HL-60 (cell line): Measurements from ENCODE around the gene MYPN.

Experiments used
- DNase-seq, 2 experiments: peaks; one replicate each; pipeline ENCODE4 v3.0.0-alpha.2; 2010 to 2020; ENCODE audit warnings: low read depth in 1 of 2, low spot score in 1 of 2
- H3K27ac ChIP-seq: fragments of 250-450 bp; sonication (Bioruptor Pico); replicated peaks from 2 replicates; pipeline ENCODE4 v1.5.1; 2020; ENCODE audit warnings: mild to moderate bottlenecking, moderate library complexity
- H3K27me3 ChIP-seq: fragments of 250-450 bp; sonication (Bioruptor Pico); 2 replicates; pipeline ENCODE4 v1.5.1; 2021; ENCODE audit warnings: mild to moderate bottlenecking, moderate library complexity; ENCODE audit not compliant: insufficient read depth, poor library complexity, severe bottlenecking
- H3K4me3 ChIP-seq: replicated peaks from 2 replicates; pipeline ENCODE4 v1.5.1; 2011; ENCODE audit warnings: mild to moderate bottlenecking, control low read depth, low read length; ENCODE audit not compliant: insufficient read depth
- GABPA ChIP-seq: IDR thresholded peaks from 2 replicates; pipeline ENCODE4 v1.6.1; 2012; ENCODE audit warnings: low read depth
- POLR2AphosphoS5 ChIP-seq: IDR thresholded peaks from 2 replicates; pipeline ENCODE4 v1.6.1; 2012; ENCODE audit warnings: low read depth
- SPI1 ChIP-seq: IDR thresholded peaks from 2 replicates; pipeline ENCODE4 v1.6.1; 2012; ENCODE audit warnings: low read depth, mild to moderate bottlenecking, borderline replicate concordance
- TF ChIP-seq, protein P1 (sequence below): IDR thresholded peaks from 2 replicates; pipeline ENCODE4 v1.6.1; 2012; ENCODE audit warnings: low read depth; ENCODE audit not compliant: insufficient replicate concordance
- TF ChIP-seq, protein P2 (sequence below): IDR thresholded peaks from one replicate; pipeline ENCODE4 v1.5.1; 2011; ENCODE audit warnings: low read length, control low read depth, inconsistent platforms; ENCODE audit not compliant: insufficient read depth

The MYPN gene

GRCh38 chr10:68235581-68235980 is 126.3 kb downstream of the MYPN start:
- H3K27ac ChIP-seq: no peak overlapping the region
- DNase-seq: no peak
- no peaks in the 10 kb centered on the region for H3K27me3 ChIP-seq
- H3K4me3 ChIP-seq: no peak overlapping the region
- no peak for TF ChIP-seq POLR2AphosphoS5
- TF ChIP-seq, protein P1, sequence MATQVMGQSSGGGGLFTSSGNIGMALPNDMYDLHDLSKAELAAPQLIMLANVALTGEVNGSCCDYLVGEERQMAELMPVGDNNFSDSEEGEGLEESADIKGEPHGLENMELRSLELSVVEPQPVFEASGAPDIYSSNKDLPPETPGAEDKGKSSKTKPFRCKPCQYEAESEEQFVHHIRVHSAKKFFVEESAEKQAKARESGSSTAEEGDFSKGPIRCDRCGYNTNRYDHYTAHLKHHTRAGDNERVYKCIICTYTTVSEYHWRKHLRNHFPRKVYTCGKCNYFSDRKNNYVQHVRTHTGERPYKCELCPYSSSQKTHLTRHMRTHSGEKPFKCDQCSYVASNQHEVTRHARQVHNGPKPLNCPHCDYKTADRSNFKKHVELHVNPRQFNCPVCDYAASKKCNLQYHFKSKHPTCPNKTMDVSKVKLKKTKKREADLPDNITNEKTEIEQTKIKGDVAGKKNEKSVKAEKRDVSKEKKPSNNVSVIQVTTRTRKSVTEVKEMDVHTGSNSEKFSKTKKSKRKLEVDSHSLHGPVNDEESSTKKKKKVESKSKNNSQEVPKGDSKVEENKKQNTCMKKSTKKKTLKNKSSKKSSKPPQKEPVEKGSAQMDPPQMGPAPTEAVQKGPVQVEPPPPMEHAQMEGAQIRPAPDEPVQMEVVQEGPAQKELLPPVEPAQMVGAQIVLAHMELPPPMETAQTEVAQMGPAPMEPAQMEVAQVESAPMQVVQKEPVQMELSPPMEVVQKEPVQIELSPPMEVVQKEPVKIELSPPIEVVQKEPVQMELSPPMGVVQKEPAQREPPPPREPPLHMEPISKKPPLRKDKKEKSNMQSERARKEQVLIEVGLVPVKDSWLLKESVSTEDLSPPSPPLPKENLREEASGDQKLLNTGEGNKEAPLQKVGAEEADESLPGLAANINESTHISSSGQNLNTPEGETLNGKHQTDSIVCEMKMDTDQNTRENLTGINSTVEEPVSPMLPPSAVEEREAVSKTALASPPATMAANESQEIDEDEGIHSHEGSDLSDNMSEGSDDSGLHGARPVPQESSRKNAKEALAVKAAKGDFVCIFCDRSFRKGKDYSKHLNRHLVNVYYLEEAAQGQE: no peak
- TF ChIP-seq SPI1: no peak
- TF ChIP-seq, protein P2, sequence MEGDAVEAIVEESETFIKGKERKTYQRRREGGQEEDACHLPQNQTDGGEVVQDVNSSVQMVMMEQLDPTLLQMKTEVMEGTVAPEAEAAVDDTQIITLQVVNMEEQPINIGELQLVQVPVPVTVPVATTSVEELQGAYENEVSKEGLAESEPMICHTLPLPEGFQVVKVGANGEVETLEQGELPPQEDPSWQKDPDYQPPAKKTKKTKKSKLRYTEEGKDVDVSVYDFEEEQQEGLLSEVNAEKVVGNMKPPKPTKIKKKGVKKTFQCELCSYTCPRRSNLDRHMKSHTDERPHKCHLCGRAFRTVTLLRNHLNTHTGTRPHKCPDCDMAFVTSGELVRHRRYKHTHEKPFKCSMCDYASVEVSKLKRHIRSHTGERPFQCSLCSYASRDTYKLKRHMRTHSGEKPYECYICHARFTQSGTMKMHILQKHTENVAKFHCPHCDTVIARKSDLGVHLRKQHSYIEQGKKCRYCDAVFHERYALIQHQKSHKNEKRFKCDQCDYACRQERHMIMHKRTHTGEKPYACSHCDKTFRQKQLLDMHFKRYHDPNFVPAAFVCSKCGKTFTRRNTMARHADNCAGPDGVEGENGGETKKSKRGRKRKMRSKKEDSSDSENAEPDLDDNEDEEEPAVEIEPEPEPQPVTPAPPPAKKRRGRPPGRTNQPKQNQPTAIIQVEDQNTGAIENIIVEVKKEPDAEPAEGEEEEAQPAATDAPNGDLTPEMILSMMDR: no peak
- TF ChIP-seq GABPA: no peak

- TF ChIP-seq, protein P1: no peak
- TF ChIP-seq GABPA (no peak), POLR2AphosphoS5 (no peak), SPI1 (no peak)
- TF ChIP-seq, protein P2: no peak
- no peaks in the 10 kb centered on the region for H3K27me3 ChIP-seq
- H3K27ac ChIP-seq: no peak overlapping the region
- no peak for DNase-seq
- H3K4me3 ChIP-seq: no peak overlapping the region
These were observed 127.9 kb downstream of the MYPN start for GRCh38 chr10:68237173-68237572.

- no peak overlapping the region for H3K4me3 ChIP-seq
- H3K27ac ChIP-seq: no peak overlapping the region
- TF ChIP-seq SPI1 (no peak), POLR2AphosphoS5 (no peak), GABPA (no peak)
- TF ChIP-seq, protein P2: no peak
- TF ChIP-seq, protein P1: no peak
- H3K27me3 ChIP-seq: no peaks in the 10 kb centered on the region
- DNase-seq: no peak
These were observed 129.1 kb downstream of the MYPN start for GRCh38 chr10:68238371-68238770.
